GM12878 (cell line): ENCODE measurements around the gene PLXND1. TPM values are rescaled to one million over a fixed set of nuclear protein-coding genes. Genes with fewer than 3 reads are reported as not detected.

ENCODE experiments used
- HDGF ChIP-seq: fragments of 450-650 bp; IDR thresholded peaks from 2 replicates; pipeline ENCODE4 v1.6.1; 2016; ENCODE audit warnings: antibody characterized with exemption
- MEF2A ChIP-seq: IDR thresholded peaks from 2 replicates; pipeline ENCODE4 v1.6.1; 2011; ENCODE audit warnings: low read depth, mild to moderate bottlenecking, low read length, moderate library complexity; ENCODE audit not compliant: insufficient read depth
- SP1 ChIP-seq: IDR thresholded peaks from one replicate; pipeline ENCODE4 v1.6.1; 2011; ENCODE audit warnings: low read depth, low read length
- polyA plus RNA-seq, 11 experiments: library from polyadenylated mRNA; depleted of rRNA in 4 of 11; unstranded in 6 of 11; stranded (reverse) in 5 of 11; fragments of >200 nt; fragmentation: Nextera tagmentation in 4 of 11; fragmentation: Illumina TruSeq in 1 of 11; extraction: Ambion mirVana in 4 of 11; extraction: Trizol in 1 of 11; gene quantifications; 1 replicate in 1 of 11; 2 replicates in 10 of 11; pipeline versions ENCODE4 v1.2.1 to v1.2.3, GENCODE V29; 2011 to 2016; ENCODE audit warnings: inconsistent platforms in 2 of 11, missing spikeins in 2 of 11, low read depth in 1 of 11
- total RNA-seq, 4 experiments: library from RNA; depleted of rRNA in 3 of 4; stranded (reverse); fragments of >200 nt in 3 of 4; fragmentation: Illumina TruSeq in 1 of 4; extraction: Trizol in 1 of 4; gene quantifications; 2 replicates each; pipeline versions ENCODE4 v1.2.1 to v1.2.3, GENCODE V29; 2013 to 2021
- TF ChIP-seq, protein P1 (sequence below): fragments of 450-650 bp; IDR thresholded peaks from 2 replicates; pipeline ENCODE4 v1.6.1; 2017; ENCODE audit warnings: borderline replicate concordance
- TF ChIP-seq, protein P2 (sequence below): fragments of 450-650 bp; formaldehyde crosslinking; IDR thresholded peaks from 2 replicates; pipeline ENCODE4 v1.4.0; 2022; ENCODE audit warnings: mild to moderate bottlenecking, moderate library complexity
- TF ChIP-seq, protein P3 (sequence below): IDR thresholded peaks from 2 replicates; pipeline ENCODE4 v1.6.1; 2012; ENCODE audit warnings: low read length, inconsistent platforms
- TF ChIP-seq, protein P4 (sequence below): fragments of 450-650 bp; formaldehyde crosslinking; IDR thresholded peaks from 2 replicates; pipeline ENCODE4 v1.4.0; 2020; ENCODE audit warnings: mild to moderate bottlenecking, moderate library complexity

Gene PLXND1
- total and polyA plus RNA-seq, 10 of the 15 experiments (the other 5 are each of a cell fraction or from before 2014, with no cell fraction given), result 0.01 to 2.3 (median 0.72) TPM; not detected in 7

DNA sequence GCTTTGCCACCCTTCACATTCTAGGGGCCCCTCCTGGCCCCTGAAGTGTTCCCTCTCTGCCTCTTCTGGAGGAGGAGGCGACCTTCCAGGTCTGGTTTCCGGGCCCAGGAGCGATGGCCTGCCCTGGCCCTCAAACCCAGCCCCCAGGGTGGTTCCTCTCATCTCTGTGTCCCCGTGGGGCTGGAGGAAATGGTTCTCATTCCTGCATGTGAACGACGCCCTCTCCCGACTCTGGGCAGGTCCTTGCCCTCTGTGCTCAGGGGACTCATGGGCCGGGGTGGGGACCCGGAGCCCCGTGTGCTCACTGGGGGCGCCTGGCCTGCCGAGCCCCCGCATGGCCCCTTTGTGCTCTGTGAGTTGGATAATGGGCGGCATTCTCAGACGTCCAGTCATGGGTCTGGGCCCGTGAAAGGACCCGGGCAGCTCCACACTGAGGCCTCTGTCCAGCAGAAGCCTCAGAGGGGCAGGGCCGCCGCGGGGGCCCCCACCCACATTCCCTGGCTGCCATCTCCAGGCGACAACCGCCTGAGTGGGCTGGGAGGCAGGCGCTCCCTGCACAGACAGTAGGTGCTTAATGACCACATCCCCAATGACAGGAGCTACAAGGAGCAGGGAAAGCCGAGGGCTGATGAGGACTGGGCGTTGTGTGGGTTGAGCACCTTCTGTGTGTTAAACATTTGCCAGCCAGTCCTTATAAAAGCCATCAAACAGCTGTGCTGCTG is 5.5 kb upstream of the PLXND1 start (continued):
- no peak for TF ChIP-seq SP1
- TF ChIP-seq, protein P1, sequence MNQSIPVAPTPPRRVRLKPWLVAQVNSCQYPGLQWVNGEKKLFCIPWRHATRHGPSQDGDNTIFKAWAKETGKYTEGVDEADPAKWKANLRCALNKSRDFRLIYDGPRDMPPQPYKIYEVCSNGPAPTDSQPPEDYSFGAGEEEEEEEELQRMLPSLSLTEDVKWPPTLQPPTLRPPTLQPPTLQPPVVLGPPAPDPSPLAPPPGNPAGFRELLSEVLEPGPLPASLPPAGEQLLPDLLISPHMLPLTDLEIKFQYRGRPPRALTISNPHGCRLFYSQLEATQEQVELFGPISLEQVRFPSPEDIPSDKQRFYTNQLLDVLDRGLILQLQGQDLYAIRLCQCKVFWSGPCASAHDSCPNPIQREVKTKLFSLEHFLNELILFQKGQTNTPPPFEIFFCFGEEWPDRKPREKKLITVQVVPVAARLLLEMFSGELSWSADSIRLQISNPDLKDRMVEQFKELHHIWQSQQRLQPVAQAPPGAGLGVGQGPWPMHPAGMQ, result no peak
- no peak for TF ChIP-seq HDGF
- TF ChIP-seq, protein P2, sequence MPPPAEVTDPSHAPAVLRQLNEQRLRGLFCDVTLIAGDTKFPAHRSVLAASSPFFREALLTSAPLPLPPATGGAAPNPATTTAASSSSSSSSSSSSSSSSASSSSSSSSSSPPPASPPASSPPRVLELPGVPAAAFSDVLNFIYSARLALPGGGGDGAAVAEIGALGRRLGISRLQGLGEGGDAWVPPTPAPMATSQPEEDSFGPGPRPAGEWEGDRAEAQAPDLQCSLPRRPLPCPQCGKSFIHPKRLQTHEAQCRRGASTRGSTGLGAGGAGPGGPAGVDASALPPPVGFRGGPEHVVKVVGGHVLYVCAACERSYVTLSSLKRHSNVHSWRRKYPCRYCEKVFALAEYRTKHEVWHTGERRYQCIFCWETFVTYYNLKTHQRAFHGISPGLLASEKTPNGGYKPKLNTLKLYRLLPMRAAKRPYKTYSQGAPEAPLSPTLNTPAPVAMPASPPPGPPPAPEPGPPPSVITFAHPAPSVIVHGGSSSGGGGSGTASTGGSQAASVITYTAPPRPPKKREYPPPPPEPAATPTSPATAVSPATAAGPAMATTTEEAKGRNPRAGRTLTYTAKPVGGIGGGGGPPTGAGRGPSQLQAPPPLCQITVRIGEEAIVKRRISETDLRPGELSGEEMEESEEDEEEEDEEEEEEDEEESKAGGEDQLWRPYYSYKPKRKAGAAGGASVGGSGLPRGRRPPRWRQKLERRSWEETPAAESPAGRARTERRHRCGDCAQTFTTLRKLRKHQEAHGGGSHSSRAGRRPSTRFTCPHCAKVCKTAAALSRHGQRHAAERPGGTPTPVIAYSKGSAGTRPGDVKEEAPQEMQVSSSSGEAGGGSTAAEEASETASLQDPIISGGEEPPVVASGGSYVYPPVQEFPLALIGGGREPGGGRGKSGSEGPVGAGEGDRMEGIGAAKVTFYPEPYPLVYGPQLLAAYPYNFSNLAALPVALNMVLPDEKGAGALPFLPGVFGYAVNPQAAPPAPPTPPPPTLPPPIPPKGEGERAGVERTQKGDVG, result no peak
- no peak for TF ChIP-seq MEF2A
- TF ChIP-seq, protein P3, sequence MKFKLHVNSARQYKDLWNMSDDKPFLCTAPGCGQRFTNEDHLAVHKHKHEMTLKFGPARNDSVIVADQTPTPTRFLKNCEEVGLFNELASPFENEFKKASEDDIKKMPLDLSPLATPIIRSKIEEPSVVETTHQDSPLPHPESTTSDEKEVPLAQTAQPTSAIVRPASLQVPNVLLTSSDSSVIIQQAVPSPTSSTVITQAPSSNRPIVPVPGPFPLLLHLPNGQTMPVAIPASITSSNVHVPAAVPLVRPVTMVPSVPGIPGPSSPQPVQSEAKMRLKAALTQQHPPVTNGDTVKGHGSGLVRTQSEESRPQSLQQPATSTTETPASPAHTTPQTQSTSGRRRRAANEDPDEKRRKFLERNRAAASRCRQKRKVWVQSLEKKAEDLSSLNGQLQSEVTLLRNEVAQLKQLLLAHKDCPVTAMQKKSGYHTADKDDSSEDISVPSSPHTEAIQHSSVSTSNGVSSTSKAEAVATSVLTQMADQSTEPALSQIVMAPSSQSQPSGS, result no peak
- TF ChIP-seq, protein P4, sequence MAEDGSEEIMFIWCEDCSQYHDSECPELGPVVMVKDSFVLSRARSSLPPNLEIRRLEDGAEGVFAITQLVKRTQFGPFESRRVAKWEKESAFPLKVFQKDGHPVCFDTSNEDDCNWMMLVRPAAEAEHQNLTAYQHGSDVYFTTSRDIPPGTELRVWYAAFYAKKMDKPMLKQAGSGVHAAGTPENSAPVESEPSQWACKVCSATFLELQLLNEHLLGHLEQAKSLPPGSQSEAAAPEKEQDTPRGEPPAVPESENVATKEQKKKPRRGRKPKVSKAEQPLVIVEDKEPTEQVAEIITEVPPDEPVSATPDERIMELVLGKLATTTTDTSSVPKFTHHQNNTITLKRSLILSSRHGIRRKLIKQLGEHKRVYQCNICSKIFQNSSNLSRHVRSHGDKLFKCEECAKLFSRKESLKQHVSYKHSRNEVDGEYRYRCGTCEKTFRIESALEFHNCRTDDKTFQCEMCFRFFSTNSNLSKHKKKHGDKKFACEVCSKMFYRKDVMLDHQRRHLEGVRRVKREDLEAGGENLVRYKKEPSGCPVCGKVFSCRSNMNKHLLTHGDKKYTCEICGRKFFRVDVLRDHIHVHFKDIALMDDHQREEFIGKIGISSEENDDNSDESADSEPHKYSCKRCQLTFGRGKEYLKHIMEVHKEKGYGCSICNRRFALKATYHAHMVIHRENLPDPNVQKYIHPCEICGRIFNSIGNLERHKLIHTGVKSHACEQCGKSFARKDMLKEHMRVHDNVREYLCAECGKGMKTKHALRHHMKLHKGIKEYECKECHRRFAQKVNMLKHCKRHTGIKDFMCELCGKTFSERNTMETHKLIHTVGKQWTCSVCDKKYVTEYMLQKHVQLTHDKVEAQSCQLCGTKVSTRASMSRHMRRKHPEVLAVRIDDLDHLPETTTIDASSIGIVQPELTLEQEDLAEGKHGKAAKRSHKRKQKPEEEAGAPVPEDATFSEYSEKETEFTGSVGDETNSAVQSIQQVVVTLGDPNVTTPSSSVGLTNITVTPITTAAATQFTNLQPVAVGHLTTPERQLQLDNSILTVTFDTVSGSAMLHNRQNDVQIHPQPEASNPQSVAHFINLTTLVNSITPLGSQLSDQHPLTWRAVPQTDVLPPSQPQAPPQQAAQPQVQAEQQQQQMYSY (CRISPR knock-in tag), result no peak
